ENCODE data around the gene IL1RAPL2. TPM values are rescaled to one million over a fixed set of nuclear protein-coding genes. Genes with fewer than 3 reads are reported as not detected.

Gene IL1RAPL2
- total RNA-seq, 1 experiment from 2014 or later = not detected

- no peak overlapping the region for H3K27ac ChIP-seq (ENCODE audit: low read length)
- intact Hi-C loops (cut with micrococcal nuclease; ENCODE audit: unreplicated experiment) = no loop called here
- H3K9me3 ChIP-seq (ENCODE audit: control insufficient read depth, insufficient read depth, low read depth, low read length) = no peaks in the 10 kb centered on the region
- ChIA-PET POLR2A (no interaction called here), CTCF (no interaction called here)
- in situ Hi-C loops (cut with HindIII; ENCODE audit: low pct_unique_long_range_greater_than_20kb, low sequenced_read_pairs) = no loop called here
- DNase-seq (ENCODE audit: low read depth, low spot score) (no peak), ATAC-seq (no peak)
- no peak overlapping the region for H3K4me3 ChIP-seq (ENCODE audit: low read depth in 2 of 2, low read length in 2 of 2)
- TF ChIP-seq TCF7L2 (IDR thresholded peaks at IDR 0.05; ENCODE audit: low read depth, low read length) = no peak
- no peak for TF ChIP-seq POLR2AphosphoS5 (IDR thresholded peaks at IDR 0.05; ENCODE audit: low read depth, low read length)
- TF ChIP-seq REST (IDR thresholded peaks at IDR 0.05; ENCODE audit: insufficient read depth in 1 of 2, low read depth in 2 of 2, low read length in 1 of 2) = no peak
- no peak for TF ChIP-seq SIN3A (IDR thresholded peaks at IDR 0.05; ENCODE audit: borderline replicate concordance, insufficient read depth, low read depth, low read length)
- no peaks in the 10 kb centered on the region for H3K36me3 ChIP-seq (ENCODE audit: control insufficient read depth, insufficient read depth, low read length)
- BruUV-seq (replicated peaks) = no TSS peak
- no peaks in the 10 kb centered on the region for H3K4me1 ChIP-seq (ENCODE audit: control insufficient read depth, insufficient read depth, low read length)
- no peaks in the 10 kb centered on the region for H3K27me3 ChIP-seq (ENCODE audit: control insufficient read depth, insufficient read depth, low read length)
These were observed 184.1 kb downstream of the IL1RAPL2 start for GRCh38 chrX:104749951-104750610.

GRCh38 chrX:104762641-104763040 lies 196.6 kb downstream of the IL1RAPL2 start:
- Histone ChIP-seq H3K4me3 (ENCODE audit: low read depth in 2 of 2, low read length in 2 of 2) (no peak overlapping the region), H3K36me3 (ENCODE audit: control insufficient read depth, insufficient read depth, low read length) (no peaks in the 10 kb centered on the region), H3K27ac (ENCODE audit: low read length) (no peak overlapping the region), H3K4me1 (ENCODE audit: control insufficient read depth, insufficient read depth, low read length) (no peaks in the 10 kb centered on the region), H3K27me3 (ENCODE audit: control insufficient read depth, insufficient read depth, low read length) (no peaks in the 10 kb centered on the region), H3K9me3 (ENCODE audit: control insufficient read depth, insufficient read depth, low read depth, low read length) (no peaks in the 10 kb centered on the region)
- no TSS peak for BruUV-seq (replicated peaks)
- CTCF ChIA-PET = no interaction called here
- DNase-seq (ENCODE audit: low read depth, low spot score) (no peak), ATAC-seq (no peak)
- intact Hi-C loops (cut with micrococcal nuclease; ENCODE audit: unreplicated experiment) (no loop called here), in situ Hi-C loops (cut with HindIII; ENCODE audit: low pct_unique_long_range_greater_than_20kb, low sequenced_read_pairs) (no loop called here)
- TF ChIP-seq TCF7L2 (IDR thresholded peaks at IDR 0.05; ENCODE audit: low read depth, low read length) (no peak), CTCF (IDR thresholded peaks at IDR 0.05) (no peak), SIN3A (IDR thresholded peaks at IDR 0.05; ENCODE audit: borderline replicate concordance, insufficient read depth, low read depth, low read length) (no peak), REST (IDR thresholded peaks at IDR 0.05; ENCODE audit: insufficient read depth in 1 of 2, low read depth in 2 of 2, low read length in 1 of 2) (no peak), POLR2AphosphoS5 (IDR thresholded peaks at IDR 0.05; ENCODE audit: low read depth, low read length) (no peak)
- POLR2A ChIA-PET = no interaction called here
